HepG2 (cell line): ENCODE data around the gene ANKRD34C. TPM values are rescaled to one million over a fixed set of nuclear protein-coding genes. Genes with fewer than 3 reads are reported as not detected.

Experiments
- ATAC-seq: fragments of 200-7000 bp; cut with Tn5 transposase; 3 replicates; pipeline ENCODE4 v1.9.1; 2020; ENCODE audit warnings: mild to moderate bottlenecking, moderate library complexity
- BruUV-seq: library from RNA; stranded (reverse); fragments of 400-500 nt; replicated peaks from 2 replicates; lab custom pipeline; 2021; lab: Mats Ljungman, UMichigan
- CTCF ChIA-PET: fragments of 300-600 bp; formaldehyde crosslinking; extraction: SDS; loops from one replicate; lab custom pipeline; 2021; ENCODE audit warnings: low total read pairs, inconsistent platforms, low intra/inter-chr PET ratio; lab: Yijun Ruan, JAX
- POLR2A ChIA-PET: fragments of 350-600 bp; sonication (Branson Sonifier 250); formaldehyde crosslinking; loops from one replicate; lab custom pipeline; 2020; ENCODE audit warnings: antibody characterized with exemption, inconsistent platforms; lab: Yijun Ruan, JAX
- DNase-seq: peaks from one replicate; pipeline ENCODE4 v3.0.0-alpha.2; 2015; ENCODE audit warnings: low spot score
- FAIRE-seq: peaks from 3 replicates; lab custom pipeline; 2011; peaks lifted over from hg19 to GRCh38; lab: Jason Lieb, UNC
- H2AFZ ChIP-seq: one replicate; pipeline ENCODE4 v1.6.1; 2011; ENCODE audit warnings: low read length, inconsistent platforms
- H3K27ac ChIP-seq: fragments of 300-600 bp; 3 replicates; pipeline ENCODE4 v1.8.0; 2011; ENCODE audit warnings: mixed run types, mild to moderate bottlenecking, mixed read lengths, low read length, inconsistent platforms; ENCODE audit not compliant: insufficient read depth; ENCODE audit errors: extremely low read length
- H3K27me3 ChIP-seq, 2 experiments: fragments of 200-600 bp in 1 of 2; 2 replicates in 1 of 2; 3 replicates in 1 of 2; pipeline versions ENCODE4 v1.6.0 to v1.8.0; 2011; ENCODE audit warnings: low read length in 2 of 2, mild to moderate bottlenecking in 2 of 2, moderate library complexity in 2 of 2, inconsistent platforms in 1 of 2; ENCODE audit not compliant: insufficient read depth in 2 of 2, control insufficient read depth in 1 of 2
- H3K36me3 ChIP-seq, 2 experiments: fragments of 200-600 bp in 1 of 2; replicated peaks in 1 of 2; 2 replicates in 1 of 2; 3 replicates in 1 of 2; pipeline versions ENCODE4 v1.5.1 to v1.8.0; 2011; ENCODE audit warnings: low read length in 2 of 2, inconsistent platforms in 1 of 2; ENCODE audit not compliant: insufficient read depth in 2 of 2, control insufficient read depth in 1 of 2
- H3K4me1 ChIP-seq: 2 replicates; pipeline ENCODE4 v1.5.1; 2012; ENCODE audit warnings: low read length, inconsistent platforms; ENCODE audit not compliant: insufficient read depth
- H3K4me2 ChIP-seq: 2 replicates; pipeline ENCODE4 v1.6.0; 2011; ENCODE audit warnings: low read depth, low read length, inconsistent platforms
- H3K4me3 ChIP-seq, 3 experiments: fragments of 200-600 bp in 1 of 3; sonication (generic), shearing (Covaris generic) in 1 of 3; replicated peaks in 1 of 3; 2 replicates each; pipeline ENCODE4 v1.5.1; 2011 to 2016; ENCODE audit warnings: low read length in 3 of 3, inconsistent platforms in 2 of 3, low read depth in 2 of 3, mild to moderate bottlenecking in 2 of 3, control low read depth in 1 of 3, mixed read lengths in 1 of 3; ENCODE audit not compliant: insufficient read depth in 1 of 3
- H3K79me2 ChIP-seq: one replicate; pipeline ENCODE4 v1.6.1; 2011; ENCODE audit warnings: low read length, inconsistent platforms; ENCODE audit not compliant: insufficient read depth
- H3K9ac ChIP-seq: 2 replicates; pipeline ENCODE4 v1.6.0; 2011; ENCODE audit warnings: mild to moderate bottlenecking, low read depth, low read length, inconsistent platforms; ENCODE audit not compliant: insufficient read depth
- H3K9me3 ChIP-seq: 2 replicates; pipeline ENCODE4 v1.5.1; 2012; ENCODE audit warnings: mild to moderate bottlenecking, low read length
- H4K20me1 ChIP-seq: 2 replicates; pipeline ENCODE4 v1.6.0; 2011; ENCODE audit warnings: inconsistent platforms, mild to moderate bottlenecking, low read length, moderate library complexity; ENCODE audit not compliant: insufficient read depth
- ATF4 ChIP-seq, 2 experiments: fragments of 450-650 bp in 1 of 2; sonication (generic) in 1 of 2; formaldehyde crosslinking; IDR thresholded peaks; 2 replicates each; pipeline versions ENCODE4 v1.5.0 to v1.8.0; 2020 to 2022; ENCODE audit warnings: mild to moderate bottlenecking in 1 of 2, missing genetic modification reagents in 1 of 2
- CHD2 ChIP-seq: IDR thresholded peaks from 2 replicates; pipeline ENCODE4 v1.6.1; 2011; ENCODE audit warnings: low read depth, low read length, improper control_type of control experiment
- DZIP1 ChIP-seq: sonication (generic); formaldehyde crosslinking; IDR thresholded peaks from 2 replicates; pipeline ENCODE4 v1.5.0; 2020; ENCODE audit warnings: mild to moderate bottlenecking, missing genetic modification reagents
- KLF16 ChIP-seq, 2 experiments: sonication (generic) in 1 of 2; formaldehyde crosslinking in 1 of 2; IDR thresholded peaks; 2 replicates each; pipeline versions ENCODE4 v1.6.1 to v1.8.0; 2016 to 2023; ENCODE audit warnings: missing genetic modification reagents in 2 of 2, missing compliant biosample characterization in 1 of 2
- KLF6 ChIP-seq: IDR thresholded peaks from 2 replicates; pipeline ENCODE4 v1.8.0; 2016; ENCODE audit warnings: missing biosample characterization, missing genetic modification reagents
- ZNF317 ChIP-seq: sonication (generic); formaldehyde crosslinking; IDR thresholded peaks from 2 replicates; pipeline ENCODE4 v1.5.0; 2020; ENCODE audit warnings: mild to moderate bottlenecking, missing genetic modification reagents
- ZNF441 ChIP-seq: sonication (generic); formaldehyde crosslinking; IDR thresholded peaks from 2 replicates; pipeline ENCODE4 v1.7.0; 2021; ENCODE audit warnings: missing genetic modification reagents, borderline replicate concordance
- ZNF510 ChIP-seq: sonication (generic); formaldehyde crosslinking; IDR thresholded peaks from 2 replicates; pipeline ENCODE4 v1.4.0; 2020; ENCODE audit warnings: low read depth, mild to moderate bottlenecking, missing genetic modification reagents
- ZNF572 ChIP-seq: sonication (generic); formaldehyde crosslinking; IDR thresholded peaks from 2 replicates; pipeline ENCODE4 v1.5.1; 2020; ENCODE audit warnings: mild to moderate bottlenecking, missing genetic modification reagents
- ZNF678 ChIP-seq: sonication (generic); formaldehyde crosslinking; IDR thresholded peaks from 2 replicates; pipeline ENCODE4 v1.4.0; 2020; ENCODE audit warnings: mild to moderate bottlenecking, missing genetic modification reagents
- WGBS: methylation state at CpG from one replicate; pipeline ENCODE4 v1.1.6; 2017; ENCODE audit warnings: low lambda C conversion rate; 5-methylcytosine and 5-hydroxymethylcytosine counted together
- in situ Hi-C: cut with HindIII; loops from 2 replicates; pipeline ENCODE4 v1.10.0; 2017; ENCODE audit warnings: low pct_unique_long_range_greater_than_20kb; ENCODE audit not compliant: extremely low pct_ligation_motif_present
- intact Hi-C: fragments of 100-400 bp; cut with micrococcal nuclease; formaldehyde crosslinking; loops from one replicate; pipeline ENCODE4 v1.10.0; 2022; ENCODE audit not compliant: unreplicated experiment
- polyA plus RNA-seq, 8 experiments: library from polyadenylated mRNA; depleted of rRNA in 3 of 8; stranded (reverse) in 7 of 8; unstranded in 1 of 8; fragments of >200 nt; fragmentation: Illumina TruSeq in 4 of 8; extraction: Trizol in 4 of 8; gene quantifications; 2 replicates each; pipeline versions ENCODE4 v1.2.1 to v1.2.3, GENCODE V29; 2011 to 2016; ENCODE audit warnings: low read depth in 4 of 8, missing spikeins in 1 of 8, mixed read lengths in 1 of 8; ENCODE audit not compliant: insufficient read depth in 1 of 8
- total RNA-seq, 5 experiments: library from RNA; depleted of rRNA; stranded (reverse); fragments of >200 nt; fragmentation: Illumina TruSeq; extraction: Trizol; gene quantifications; 2 replicates each; pipeline ENCODE4 v1.2.3, GENCODE V29; 2016; ENCODE audit warnings: low read depth in 1 of 5
- TF ChIP-seq, protein P1 (sequence below): sonication (generic); formaldehyde crosslinking; IDR thresholded peaks from 2 replicates; pipeline ENCODE4 v1.4.0; 2020; ENCODE audit warnings: missing genetic modification reagents, mild to moderate bottlenecking, borderline replicate concordance
- TF ChIP-seq, protein P2 (sequence below): sonication (generic); formaldehyde crosslinking; IDR thresholded peaks from 2 replicates; pipeline ENCODE4 v1.4.0; 2020; ENCODE audit warnings: missing genetic modification reagents

Gene ANKRD34C
- total and polyA plus RNA-seq, 2 of the 13 experiments (the other 11 are each of a cell fraction or from before 2014, with no cell fraction given) = not detected

DNA sequence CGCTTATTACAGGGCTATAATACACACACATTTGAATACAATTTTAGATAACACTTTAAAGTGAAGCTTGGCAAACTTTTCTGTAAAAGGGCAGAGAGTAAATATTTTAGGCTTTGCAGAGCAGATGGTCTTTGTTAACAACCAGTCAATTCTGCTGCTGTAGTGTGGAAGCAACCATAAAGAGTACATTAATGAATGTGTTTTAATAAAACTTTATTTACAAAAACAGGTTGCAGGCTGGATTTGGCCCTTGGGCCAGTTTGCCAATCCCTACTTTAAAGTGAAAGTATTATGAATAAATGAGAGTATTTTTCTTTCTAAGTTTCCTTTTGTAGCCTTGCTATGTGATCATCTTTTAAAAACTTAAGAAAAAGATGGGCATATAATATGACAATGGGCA is 20.7 kb upstream of the ANKRD34C start (continued):
- TF ChIP-seq, protein P1, sequence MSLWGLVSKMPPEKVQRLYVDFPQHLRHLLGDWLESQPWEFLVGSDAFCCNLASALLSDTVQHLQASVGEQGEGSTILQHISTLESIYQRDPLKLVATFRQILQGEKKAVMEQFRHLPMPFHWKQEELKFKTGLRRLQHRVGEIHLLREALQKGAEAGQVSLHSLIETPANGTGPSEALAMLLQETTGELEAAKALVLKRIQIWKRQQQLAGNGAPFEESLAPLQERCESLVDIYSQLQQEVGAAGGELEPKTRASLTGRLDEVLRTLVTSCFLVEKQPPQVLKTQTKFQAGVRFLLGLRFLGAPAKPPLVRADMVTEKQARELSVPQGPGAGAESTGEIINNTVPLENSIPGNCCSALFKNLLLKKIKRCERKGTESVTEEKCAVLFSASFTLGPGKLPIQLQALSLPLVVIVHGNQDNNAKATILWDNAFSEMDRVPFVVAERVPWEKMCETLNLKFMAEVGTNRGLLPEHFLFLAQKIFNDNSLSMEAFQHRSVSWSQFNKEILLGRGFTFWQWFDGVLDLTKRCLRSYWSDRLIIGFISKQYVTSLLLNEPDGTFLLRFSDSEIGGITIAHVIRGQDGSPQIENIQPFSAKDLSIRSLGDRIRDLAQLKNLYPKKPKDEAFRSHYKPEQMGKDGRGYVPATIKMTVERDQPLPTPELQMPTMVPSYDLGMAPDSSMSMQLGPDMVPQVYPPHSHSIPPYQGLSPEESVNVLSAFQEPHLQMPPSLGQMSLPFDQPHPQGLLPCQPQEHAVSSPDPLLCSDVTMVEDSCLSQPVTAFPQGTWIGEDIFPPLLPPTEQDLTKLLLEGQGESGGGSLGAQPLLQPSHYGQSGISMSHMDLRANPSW = no peak
- TF ChIP-seq ZNF317 (no peak), CHD2 (no peak), ZNF678 (CRISPR knock-in tag) (no peak)

GRCh38 chr15:79265167-79265566 is 17.4 kb upstream of the ANKRD34C start:
- no peaks in the 10 kb centered on the region for H3K79me2 ChIP-seq
- no peaks in the 10 kb centered on the region for H3K4me1 ChIP-seq
- FAIRE-seq (no peak), ATAC-seq (no peak), DNase-seq (no peak)
- H3K27ac ChIP-seq = no peak overlapping the region
- H2AFZ ChIP-seq = no peak overlapping the region
- 70% methylated on average over 4 of the region's 4 CpGs for WGBS
- in situ Hi-C loops = no loop called here
- H3K27me3 ChIP-seq = no peaks in the 10 kb centered on the region; a peak in 1 of 5 replicates
- intact Hi-C loops = no loop called here
- ChIA-PET CTCF (no interaction called here), POLR2A (no interaction called here)
- no peak overlapping the region for H3K4me3 ChIP-seq
- no peak overlapping the region for H3K4me2 ChIP-seq
- no TSS peak for BruUV-seq
- no peaks in the 10 kb centered on the region for H3K36me3 ChIP-seq
- H4K20me1 ChIP-seq = no peaks in the 10 kb centered on the region
- no peak overlapping the region for H3K9ac ChIP-seq
- H3K9me3 ChIP-seq = no peaks in the 10 kb centered on the region
- TF ChIP-seq ZNF441 (CRISPR knock-in tag) (no peak), ZNF678 (CRISPR knock-in tag) (no peak), ZNF510 (CRISPR knock-in tag) (no peak), KLF6 (CRISPR knock-in tag) (no peak), ZNF572 (no peak), KLF16 (CRISPR knock-in tag; IDR thresholded peaks at IDR 0.05) (no peak), ATF4 (CRISPR knock-in tag; IDR thresholded peaks at IDR 0.05) (no peak), DZIP1 (no peak)
- TF ChIP-seq, protein P2, sequence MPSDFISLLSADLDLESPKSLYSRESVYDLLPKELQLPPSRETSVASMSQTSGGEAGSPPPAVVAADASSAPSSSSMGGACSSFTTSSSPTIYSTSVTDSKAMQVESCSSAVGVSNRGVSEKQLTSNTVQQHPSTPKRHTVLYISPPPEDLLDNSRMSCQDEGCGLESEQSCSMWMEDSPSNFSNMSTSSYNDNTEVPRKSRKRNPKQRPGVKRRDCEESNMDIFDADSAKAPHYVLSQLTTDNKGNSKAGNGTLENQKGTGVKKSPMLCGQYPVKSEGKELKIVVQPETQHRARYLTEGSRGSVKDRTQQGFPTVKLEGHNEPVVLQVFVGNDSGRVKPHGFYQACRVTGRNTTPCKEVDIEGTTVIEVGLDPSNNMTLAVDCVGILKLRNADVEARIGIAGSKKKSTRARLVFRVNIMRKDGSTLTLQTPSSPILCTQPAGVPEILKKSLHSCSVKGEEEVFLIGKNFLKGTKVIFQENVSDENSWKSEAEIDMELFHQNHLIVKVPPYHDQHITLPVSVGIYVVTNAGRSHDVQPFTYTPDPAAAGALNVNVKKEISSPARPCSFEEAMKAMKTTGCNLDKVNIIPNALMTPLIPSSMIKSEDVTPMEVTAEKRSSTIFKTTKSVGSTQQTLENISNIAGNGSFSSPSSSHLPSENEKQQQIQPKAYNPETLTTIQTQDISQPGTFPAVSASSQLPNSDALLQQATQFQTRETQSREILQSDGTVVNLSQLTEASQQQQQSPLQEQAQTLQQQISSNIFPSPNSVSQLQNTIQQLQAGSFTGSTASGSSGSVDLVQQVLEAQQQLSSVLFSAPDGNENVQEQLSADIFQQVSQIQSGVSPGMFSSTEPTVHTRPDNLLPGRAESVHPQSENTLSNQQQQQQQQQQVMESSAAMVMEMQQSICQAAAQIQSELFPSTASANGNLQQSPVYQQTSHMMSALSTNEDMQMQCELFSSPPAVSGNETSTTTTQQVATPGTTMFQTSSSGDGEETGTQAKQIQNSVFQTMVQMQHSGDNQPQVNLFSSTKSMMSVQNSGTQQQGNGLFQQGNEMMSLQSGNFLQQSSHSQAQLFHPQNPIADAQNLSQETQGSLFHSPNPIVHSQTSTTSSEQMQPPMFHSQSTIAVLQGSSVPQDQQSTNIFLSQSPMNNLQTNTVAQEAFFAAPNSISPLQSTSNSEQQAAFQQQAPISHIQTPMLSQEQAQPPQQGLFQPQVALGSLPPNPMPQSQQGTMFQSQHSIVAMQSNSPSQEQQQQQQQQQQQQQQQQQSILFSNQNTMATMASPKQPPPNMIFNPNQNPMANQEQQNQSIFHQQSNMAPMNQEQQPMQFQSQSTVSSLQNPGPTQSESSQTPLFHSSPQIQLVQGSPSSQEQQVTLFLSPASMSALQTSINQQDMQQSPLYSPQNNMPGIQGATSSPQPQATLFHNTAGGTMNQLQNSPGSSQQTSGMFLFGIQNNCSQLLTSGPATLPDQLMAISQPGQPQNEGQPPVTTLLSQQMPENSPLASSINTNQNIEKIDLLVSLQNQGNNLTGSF (CRISPR knock-in tag) = no peak
